GM21723 (cell line): Measurements from ENCODE around the gene ADCY5.

ENCODE experiments used
- ATAC-seq: cut with Tn5 transposase; IDR thresholded peaks from one replicate; pipeline ENCODE4 v1.9.1; 2021; ENCODE audit warnings: mild to moderate bottlenecking, moderate library complexity; ENCODE audit not compliant: unreplicated experiment

The ADCY5 gene

DNA sequence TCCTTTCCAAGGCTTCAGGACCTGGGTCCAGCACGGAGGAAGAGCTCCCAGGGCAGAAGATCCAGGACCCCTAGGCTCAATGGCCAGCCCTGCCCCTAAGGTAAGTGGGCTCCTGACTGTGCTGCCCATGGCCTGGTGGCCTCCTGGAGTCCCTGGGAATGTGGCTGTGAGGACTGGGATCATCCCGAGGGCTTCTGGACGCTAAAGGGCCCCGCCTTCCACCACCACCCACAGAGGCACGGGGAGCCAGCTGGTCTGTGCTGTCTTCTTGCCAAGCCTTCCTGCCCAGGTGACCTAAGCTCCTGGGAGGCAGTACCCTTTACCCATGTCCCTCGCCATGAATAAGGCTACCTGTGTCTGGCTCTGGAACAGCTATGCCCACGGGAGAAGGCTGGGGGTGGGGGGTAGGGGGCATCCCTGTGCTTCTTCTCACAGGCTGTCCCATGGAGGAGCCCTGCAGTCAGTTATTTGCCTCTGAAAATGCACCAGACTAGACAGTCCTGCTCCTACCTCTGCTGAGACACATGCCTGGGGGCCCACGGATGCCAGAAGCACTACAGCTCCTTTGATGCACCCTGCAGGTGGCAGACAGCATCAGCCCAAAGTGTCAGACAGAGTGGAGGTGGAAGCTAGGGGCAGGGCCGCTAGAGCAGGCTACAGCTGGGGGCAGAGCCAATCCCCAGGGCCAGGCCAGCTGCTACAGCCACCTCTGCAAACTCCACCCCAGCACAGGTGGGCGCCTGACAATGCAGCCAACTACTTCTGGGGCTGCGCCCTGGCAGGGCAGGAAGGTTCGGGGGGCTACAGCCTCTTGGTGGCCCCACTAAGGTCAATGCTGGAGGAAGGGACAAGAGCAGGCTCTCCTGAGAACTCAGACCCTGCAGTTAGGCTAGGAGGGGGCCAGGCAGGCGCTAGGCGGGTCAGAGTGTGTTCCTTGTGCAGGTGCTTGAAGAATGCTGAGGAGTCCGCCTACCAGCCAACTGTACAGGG, 156.3 kb downstream of the ADCY5 start:
- no peak for ATAC-seq

DNA sequence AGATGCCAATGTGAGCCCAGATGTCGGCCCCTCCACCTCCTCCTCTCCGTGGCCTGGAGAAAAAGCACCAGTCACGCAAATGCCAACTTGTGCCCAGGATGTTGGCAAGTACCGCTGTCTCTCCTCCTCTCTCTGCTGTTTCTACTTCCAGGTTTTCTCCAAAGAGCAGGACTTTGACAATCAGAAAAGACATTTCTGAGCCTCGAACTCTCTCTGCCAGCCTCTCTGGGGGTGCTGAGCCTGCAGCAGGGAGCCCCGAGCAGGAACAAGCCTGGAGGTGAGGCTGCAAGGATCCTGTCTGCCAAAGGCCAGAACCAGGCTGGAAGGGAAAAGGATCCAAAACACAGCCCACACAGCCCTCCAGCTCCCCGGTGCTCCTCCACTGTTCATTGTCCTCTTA, 157.5 kb downstream of the ADCY5 start:
- ATAC-seq = no peak

DNA sequence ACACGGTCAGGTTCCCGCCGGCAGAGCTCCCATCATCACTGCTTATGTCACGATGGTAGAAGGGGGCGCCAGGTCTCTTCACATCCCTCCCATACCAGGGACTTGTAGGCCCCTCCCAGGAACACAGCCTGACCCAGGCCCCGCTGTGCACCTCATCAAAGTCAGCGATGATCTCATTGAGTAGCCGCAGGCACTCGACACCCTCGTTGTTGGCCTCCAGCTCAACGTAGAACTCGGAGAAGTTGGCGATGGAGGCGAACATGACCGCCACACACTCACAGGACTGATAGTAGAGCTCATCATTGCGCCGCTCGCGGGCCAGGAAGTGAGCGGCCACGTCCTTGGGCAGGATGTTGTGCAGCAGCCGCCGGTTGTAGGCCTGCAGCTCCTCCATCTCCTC, 157.9 kb downstream of the ADCY5 start:
- no peak for ATAC-seq

DNA sequence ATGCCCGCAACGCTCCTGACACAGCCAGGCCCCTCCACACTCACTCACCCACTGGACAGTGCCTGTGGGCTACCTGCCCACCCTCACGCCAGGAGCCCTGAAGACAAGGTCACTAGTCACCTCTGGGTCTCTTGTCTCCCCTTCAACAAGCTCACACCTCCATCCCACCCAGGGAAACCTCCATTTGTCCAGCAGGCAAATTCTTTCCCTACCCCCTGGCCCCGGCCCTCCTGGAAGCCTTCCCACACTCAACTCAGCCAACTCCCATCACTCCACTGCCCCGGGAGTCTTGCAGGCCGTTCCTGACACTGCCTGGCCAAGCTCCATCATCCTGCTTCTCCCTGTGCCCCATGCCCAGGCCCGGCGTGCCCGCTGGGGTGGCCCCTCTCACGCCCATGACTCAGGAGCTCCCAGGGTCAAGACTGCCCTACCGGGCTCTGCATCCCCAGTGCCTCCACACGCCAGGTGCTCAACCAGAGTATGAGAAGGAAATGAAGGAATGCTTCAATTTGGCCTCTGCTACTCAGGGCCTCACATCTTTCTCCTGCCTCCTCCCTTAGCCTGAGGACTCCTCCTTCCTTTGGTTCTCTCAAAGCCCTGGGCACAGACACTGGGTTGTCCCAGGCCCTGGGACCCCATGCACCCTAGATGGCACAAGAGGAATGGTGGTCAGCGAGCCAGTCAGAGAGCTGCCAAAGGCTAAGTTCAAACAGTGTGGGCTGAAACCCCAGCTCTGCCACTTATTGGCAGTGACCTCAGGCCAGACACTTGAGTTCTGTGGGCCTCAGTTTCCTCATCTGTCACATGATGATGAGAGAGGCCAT, 158.6 kb downstream of the ADCY5 start:
- ATAC-seq = no peak

DNA sequence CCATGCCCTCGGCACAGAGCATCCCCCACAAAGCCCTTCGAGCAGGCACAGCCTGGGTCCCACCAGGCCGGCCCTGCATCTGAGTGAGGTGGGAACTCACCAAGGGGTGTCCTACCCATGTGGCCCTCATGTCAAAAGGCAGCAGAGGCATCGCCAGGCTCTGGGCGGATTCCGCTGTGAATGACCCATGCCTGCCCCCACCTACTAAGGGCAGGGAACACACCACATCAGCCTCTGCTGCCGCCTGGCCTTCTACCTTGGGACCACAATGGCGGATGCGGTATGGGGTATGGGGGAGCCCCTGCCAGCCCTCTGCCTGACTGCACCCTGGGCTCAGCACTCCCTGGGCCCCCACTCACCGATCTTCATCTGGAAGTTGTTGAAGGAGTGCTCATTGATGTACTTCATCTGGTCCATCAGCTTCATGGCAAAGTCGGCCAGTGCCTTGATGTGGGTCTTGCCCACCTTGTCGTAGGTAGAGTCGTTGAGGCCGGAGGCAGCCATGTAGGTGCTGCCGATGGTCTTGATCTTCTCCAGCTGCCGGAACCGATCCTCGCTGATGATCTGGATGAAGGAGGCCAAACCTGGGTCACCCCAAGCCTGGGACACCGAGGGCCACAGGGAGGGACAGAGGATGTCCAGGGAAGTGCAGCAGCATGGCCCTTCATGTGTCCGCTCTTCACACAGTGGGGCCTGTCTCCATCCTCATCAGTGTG, 159.3 kb downstream of the ADCY5 start:
- ATAC-seq = no peak

DNA sequence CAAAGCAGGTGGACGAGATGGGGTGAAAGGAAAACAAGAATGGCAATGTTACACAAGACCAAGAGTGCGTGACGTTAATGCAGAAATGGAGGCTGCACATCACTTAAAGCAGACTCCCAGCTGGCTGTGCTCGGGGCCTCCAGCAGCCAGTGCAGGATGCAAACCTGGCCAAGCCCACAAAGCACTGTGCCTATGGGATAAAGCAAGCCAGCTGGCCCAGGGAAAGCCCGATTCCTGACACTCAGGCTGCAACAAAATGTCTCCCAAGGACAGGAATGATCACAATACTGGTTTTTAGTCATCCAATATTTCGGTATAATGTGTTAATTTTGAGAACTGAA, 161.0 kb downstream of the ADCY5 start:
- no peak for ATAC-seq

DNA sequence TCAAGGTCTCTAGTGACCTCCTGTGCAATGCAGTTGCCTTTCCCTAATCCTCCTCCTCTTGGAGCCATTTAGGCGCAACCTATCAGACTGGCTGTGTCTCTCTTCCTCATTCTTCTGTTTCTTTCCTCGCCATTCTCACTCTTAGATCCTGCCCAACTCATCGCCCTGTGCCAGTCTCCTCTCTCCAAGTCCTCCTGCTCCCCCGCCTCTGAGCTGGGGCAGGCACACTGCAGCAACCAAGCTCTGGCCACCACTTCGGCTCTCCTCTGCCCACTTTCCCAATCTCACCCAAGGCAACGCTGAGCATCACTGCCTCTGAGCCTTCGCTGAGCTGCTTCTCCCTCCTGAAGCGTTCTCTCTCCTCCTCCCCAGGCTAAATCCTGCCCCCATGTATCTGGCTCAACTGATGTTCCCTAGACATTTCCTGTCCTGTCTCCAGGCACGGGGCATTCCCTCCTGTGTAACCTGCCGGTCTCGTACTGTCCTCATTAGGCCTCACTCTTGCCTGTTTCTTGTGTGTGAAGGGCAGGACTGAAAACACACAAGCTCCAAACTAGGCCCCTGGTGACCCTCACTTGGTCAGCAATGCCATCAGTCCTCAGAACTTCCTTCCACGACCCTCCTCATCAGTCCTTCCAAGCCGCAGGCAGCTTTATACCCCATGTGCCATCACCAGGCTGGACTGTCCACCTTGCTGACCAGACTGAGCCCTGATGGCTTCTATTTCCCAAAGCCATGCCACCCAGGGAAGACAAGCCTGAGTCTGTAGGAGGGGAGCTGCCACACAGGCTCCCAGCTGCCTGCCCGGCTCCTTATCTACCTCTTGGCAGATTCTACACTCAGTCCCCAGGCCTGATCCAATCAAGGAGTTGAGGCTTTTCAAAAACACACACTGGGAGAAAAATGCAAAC, 161.6 kb downstream of the ADCY5 start:
- ATAC-seq = no peak

DNA sequence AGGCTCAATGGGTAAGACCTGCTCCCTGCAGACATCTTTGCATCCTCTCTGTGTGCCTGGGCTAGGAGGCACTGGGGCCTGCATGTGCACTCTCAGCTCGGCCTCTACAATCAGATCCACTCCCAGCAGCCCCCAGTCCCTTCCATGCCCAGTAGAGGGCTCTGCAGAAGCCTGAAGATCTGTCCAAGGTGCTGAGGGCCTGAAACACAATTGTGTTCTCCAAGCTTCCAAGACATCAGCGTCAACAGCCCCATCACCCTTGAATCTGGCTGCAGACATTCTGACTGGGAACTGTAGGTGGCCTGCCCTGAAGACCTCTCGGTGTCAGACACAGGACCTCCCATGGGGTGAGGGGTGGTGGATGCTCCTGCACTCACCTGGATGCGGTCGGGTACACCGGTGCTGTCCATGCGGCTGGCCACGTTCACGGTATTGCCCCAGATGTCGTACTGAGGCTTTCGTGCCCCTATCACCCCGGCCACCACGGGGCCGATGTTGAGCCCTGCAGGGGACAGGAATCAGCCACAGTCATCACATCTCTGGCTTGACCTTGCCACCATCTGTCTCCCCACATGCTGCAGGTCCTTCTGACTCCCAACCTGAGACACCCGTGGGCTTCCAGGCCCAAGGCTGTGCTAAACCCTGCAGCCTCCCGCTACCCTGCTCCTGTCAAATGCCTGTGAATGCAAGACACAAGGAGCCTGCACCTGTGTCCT, 162.4 kb downstream of the ADCY5 start:
- no peak for ATAC-seq

DNA sequence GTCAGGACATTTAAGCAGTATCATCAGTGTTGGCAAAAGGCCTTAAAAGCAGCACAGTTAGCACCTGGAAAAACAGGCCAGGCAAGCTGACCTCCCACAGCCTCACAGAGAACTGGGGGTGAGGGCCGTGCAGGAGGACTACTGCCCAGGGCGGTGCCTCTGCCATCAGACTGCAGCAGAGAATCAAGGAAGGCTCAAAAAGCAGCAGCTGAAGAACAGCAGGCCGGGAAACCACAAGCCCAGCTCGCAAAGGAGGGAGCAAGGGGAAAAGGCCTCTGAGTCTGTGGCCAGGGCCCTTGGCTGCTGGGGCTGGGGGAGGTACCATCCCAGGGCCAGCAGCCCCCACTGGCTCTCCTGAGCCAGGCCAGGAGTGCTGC, 163.0 kb downstream of the ADCY5 start:
- ATAC-seq = no peak

DNA sequence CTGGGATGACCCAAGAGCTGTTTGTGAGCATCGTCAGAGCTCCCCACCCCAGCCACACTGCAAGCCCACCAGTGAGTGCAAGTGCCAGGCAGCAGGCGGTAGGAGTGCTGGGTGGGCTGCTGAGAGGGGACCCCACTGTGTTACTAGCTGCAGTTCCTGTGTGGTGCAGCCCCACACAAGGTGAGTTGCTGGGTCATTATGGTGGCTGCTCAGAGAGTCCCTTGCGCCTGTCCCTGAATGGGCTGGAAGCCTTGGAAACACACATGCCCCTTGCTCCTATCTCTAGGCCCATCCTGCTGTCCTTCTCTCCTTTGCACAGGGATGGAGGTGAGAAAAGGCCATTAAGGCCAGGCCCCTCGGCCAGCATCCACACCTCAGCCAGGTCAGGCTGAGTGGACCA, 163.4 kb downstream of the ADCY5 start:
- ATAC-seq = no peak

DNA sequence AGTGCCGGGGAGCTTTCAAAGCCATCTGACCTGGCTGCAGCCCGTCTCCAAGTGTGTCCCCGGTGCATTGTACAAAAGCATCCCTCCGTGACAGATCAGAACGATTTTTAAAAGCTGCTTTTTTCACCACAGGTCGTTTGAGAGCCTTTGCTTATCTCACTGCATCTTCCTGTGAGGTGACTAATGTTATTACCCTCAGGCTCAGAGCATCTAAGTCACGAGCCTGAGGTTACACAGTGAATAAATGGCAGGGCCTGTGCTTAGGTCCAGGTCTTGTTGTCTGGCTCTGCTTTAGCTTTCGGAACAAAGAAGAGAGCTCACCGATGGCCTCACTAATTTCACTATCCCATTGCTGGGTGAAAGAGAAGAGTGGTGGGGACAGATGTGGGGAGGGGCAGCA, 163.8 kb downstream of the ADCY5 start:
- no peak for ATAC-seq

DNA sequence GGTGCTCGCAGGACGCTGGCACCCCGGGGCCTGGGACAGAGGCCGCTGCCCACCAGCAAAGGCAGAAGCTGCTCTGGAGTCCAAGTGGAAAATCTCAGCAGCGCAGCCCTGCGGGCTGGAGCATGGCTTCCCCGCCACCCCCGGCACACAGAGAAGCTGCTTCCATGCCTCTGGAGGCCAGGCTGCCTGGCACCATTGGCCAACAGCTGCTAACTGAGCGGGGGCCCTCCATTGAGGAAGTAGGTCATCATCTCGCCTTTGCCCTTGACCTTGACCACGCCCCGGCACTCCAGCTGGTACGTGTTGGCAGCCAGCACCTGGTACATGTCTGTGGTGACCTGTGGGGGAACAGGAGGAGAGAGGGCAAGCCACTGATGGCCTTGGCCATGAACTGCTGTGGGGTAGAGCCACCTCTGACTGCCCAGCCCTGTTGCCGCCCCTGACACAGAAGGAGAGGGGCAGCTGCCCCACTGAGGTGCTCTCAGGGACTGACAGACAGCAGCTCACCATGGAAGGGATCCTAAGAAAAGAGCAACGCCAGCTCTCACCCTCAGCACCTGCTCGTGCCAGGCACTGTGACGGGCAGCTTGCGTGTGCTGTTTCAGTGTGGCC, 164.4 kb downstream of the ADCY5 start:
- no peak for ATAC-seq

DNA sequence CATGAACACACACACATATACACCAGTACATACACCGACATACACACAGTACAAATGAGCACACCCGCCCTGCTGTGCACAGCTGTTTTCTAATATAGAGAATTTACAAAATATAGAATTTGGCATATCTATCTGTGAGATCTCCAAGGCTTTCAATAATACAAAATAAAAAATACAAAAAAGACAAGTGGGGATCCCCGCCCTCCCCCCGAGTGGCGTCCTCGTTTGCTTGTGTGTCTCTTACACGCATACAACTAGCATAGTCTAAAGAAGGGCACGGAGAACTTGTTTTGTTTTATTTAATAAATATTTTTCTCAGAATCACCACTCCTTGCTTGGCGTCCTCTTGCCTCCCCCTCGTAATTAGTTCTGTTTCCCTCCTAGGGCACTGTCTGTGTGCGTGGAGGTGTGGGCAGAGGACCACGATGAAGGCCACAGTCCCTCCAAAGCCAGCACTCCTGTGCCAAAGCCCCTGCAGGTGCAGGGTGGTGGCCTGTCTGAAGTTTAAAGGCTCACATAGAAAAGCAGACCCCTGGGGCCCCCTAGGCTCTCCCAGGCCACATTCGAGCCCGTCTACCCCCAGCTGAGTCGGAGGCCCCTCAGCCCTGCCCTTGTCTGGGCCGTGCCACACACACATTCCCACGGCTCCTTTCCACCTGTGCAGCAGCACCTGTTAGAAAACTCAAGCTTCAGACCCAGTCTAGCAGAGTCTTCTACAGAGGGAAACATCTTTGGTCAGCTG, 165.1 kb downstream of the ADCY5 start:
- no peak for ATAC-seq

DNA sequence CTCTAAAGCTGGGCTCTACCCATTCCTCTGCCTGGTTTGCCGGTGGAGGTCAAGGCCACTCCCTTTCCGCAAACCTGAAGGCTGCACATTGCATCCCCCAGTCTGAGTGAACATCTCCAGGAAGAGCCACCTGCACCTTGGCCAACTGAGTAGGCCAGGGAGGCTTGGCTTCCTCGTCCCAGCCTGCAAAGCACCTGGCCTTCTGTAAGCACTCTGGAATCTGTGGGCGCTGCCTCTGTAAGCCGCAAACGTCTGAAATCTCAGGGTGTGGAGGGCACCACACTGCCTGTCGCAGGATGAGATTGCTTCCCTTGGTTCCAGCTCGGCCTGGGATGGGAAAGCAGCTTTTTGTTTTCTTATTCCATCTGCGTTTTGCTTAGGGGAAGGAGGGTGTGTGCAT, 165.8 kb downstream of the ADCY5 start:
- ATAC-seq = no peak

DNA sequence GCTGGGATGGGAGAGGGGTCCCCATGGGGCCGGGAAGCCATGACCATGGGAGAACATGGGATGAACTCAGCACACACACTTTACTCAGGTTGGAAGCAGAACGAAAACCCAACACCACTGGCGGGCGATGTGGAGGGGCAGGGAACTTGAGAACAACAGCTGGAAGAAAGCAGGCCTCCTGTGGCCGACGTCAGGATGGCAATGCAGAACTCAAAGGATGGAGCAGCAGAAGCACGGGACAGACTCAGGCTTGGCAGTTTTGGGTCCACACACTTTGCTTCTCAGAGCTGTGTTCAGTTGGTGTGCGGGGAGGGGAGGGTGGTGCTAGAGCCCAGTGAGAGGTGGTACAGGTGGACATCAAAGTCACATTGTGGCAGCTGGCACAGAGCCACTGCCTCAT, 166.4 kb downstream of the ADCY5 start:
- no peak for ATAC-seq

DNA sequence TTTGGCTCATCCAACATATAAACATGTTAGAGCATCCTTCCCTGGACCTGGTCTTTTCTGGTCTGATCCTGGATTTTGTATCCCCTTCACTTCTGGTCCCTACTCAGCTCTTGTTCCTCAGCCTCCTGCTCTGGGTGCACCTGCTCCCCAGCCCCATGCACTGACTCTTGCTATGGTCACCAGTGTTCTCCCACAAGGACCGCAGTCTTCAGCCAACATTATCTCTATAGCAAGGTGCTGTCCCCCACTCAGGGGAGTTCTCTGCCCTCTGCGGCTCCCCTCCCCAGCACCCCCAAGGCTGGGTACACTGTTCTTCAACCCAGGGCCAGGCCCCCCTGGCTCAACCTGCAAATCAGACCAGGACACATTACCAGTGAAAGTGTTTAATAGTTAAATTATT, 167.0 kb downstream of the ADCY5 start:
- no peak for ATAC-seq

DNA sequence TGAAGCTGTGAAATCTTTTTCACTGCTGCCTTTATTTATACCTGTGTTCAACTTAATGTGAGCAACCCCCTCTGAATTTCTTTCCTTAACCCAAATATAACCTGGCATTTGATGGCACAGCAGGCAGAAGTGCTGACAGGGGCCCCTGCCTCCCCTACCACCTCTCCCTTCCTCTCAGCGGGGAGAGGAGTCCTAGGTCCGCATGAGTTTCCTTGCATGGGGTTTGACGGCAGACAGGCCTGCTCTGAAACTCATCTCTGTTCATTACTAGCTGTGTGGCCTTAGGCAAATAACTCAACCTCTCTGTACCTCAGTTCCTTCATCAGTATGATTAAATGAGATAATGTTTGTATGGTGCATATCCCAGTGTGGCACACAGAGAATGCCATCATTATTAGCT, 167.5 kb downstream of the ADCY5 start:
- no peak for ATAC-seq

DNA sequence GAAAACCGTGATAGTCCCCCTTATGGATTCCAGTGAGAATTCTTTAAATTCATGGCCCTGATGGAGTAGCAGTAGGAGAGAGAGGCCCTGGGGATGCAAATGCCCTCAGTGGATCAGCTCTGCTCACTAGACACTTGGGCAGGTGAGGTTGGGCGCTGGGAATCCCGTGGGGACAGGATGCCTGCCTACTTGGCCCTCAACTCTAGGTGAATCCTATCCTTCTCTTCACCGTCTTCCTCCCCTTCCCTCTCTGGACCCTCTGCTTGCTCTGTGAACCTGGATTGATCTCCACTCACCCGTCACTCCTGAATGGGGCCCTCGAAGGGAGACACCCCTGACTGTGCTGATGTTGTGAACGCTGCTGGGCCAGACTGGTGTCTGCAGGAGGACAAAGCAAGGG, 169.8 kb downstream of the ADCY5 start:
- no peak for ATAC-seq

DNA sequence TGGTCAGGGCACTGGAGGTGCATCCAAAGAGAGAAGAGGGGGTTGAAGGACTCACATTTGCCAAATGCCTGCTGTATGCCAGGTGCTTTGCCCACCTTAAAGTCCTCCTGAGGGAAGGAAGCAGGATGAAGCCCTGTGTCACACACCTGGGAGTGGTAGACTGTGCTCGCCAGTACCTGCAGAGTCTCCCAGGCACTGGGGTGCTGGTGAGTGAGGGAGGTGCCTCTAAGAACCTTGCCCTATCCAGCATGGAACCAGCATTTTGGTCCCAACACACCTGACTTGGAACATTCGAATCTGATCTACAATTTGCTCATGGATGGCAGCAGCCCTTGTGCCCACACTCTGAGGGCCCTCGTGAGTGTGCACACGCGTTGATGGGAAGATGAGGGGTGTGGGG, 170.4 kb downstream of the ADCY5 start:
- ATAC-seq = no peak
